Activated CD4-positive, alpha-beta T cell treated with anti-CD3 and anti-CD28 coated beads for 24 hours (primary cell): ENCODE data around the gene FAM131B.
"Not testable (repeated sequence)": the region's sequence is repeated elsewhere in the genome, so short reads cannot be mapped to it uniquely, and the experiment has no call there.

Experiments
- DNase-seq, 2 donors: peaks; one replicate each; pipeline ENCODE4 v3.0.0-alpha.2; 2020; ENCODE audit warnings: low read depth in 2 of 2

Gene FAM131B

DNA sequence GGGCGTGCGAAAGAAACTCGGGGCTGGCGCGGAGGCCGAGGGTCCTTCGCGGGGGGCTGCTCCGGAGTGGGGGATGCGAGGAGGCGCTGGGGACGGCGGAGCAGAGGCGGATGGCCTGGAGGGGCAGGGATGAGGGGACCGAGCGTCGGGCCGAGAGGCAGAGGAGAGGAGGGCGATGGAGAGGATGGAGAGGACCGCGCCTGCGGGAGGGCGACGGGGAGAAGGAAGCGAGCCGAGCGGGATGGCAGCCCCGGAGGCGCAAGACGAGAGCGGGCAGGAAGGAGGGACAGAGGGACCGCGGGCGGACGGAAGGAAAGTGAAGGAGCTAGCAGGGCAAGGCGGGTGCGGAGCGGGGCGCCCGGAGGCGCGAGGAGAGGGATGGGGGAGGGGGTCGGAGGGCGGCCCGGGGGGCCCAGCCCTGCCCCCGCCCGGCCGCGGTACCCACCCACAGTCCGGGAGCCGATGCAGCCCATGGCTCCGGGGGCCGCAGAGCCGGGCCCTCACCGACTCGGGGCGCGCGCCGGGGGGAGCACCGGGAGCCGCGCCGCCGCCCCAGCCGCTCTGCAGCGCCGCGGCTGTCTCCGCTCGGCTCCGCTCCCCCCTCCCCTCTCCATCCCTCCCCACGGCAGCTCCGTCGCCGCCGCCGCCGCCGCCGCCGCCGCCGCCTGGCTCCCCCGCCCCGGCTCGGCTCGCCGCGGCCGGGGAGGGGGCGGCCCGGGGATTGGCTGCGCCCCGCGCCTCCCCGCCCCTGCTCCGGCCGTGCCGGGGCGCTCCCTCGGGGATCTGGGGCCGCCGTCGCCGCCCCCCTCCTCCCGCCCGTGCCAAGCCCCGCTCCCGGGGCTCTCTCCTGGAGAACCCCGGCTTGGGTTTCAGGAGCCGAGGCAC is at the start of gene FAM131B:
FAM131B (minus strand) TSS at position 583 of the 885 bp plus-strand sequence; CDS start at position 473, 110 bp downstream.
- no peak for DNase-seq

DNA sequence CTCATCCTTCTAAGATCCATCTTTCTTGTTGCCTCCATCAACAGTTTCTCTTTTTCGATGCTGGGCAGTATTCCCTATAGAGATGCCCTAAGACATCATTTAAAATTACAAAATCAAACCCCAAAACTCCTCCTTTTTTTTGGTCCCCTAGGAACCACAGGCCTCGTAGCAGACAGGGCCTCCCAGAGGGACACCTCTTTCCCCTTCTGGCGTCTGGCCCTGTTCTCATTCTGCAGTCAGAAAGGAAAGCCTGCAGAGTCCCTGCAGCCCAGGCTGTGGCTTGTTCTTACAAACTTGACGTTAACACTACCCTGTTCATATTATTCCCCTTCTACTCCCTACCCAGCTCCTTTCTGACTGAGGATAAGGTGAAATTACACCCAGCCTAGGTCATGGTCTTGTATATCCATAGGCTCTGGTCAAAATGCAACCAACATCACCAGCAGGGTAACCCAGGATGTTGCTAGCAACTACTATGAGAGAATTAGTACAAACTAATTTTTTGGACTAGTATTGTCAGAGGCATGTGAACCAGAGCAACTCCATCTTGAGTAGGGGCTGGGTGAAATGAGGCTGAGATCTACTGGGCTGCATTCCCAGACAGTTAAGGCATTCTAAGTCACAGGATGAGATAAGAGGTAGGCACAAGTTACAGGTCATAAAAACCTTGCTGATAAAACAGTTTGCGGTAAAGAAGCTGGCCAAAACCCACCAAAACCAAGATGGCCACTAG is 49.6 kb upstream of the FAM131B start:
- no peak for DNase-seq

- no peak for DNase-seq
Observed at GRCh38 chr7:143410521-143411004, 48.0 kb upstream of the FAM131B start.

DNA sequence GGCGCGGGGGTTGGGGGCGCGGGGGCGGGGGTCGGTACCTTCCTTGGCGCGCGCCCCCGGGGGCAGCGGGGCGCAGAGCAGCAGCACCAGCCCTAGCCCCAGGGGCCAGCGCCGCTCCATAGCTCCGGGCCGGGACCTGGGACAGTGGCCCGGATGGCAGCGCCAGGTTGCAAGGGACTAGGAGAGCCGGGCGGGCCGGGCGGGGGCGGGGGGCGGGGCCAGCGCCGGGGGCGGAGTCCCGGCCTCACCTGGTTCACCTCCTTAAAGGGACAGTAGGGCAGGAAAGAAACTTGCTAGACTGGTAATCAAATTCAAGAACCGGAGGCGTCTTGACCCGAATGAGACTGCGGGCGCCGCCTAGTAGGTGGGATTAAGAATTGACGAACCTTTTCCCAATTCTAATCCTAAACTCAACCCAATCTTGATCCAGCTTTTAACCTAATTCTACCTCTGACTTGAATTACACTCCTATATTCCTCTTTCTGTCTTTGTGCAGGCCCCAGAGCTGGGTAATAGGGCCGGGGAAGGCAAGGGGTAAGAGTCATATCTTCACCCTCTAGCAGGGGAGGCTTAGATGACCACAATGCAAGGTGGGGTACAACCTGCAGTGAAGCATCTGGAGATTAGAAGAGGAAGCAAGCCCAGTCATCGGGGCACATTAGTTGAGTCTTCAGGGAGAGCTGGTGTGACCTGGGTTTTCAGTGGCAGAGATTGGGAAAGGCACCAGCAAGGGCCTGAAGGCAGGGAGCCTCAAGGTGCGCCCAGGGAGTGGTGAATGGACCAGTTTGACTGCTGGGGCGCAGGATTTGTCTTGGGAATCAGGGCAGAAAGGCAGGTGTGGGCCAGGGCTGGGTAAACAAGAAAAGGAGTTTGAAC is 46.4 kb upstream of the FAM131B start, which contains the start of gene EPHA1:
EPHA1 (minus strand) TSS at position 171 of the 876 bp plus-strand sequence; CDS start at position 120, 51 bp downstream.
- DNase-seq: peak in 1 of 2 donors; percentile 33

DNA sequence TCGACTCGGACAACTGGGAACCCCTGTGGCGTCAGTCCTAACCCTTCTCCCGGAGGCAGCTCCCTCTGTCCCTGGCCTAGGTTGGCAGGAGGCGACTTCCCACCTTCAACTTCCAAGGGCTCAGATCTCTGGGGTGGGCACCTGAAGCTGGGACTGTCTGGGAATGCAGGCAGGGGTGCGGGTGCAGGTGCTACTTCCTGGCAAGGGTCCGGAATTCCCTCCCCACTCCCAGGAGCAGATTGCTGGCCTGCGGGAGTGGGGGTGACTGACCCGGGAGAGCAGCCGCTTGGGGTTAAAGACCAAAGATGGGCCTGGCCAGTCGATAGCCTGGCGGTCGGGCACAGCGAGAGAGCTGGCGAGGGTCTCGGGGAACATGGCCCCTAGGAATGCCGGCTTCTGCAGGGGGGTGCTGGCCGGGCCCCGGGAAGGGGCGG is 45.8 kb upstream of the FAM131B start:
- DNase-seq: no peak

GRCh38 chr7:143407287-143408251 is 45.1 kb upstream of the FAM131B start:
- DNase-seq: no peak

DNA sequence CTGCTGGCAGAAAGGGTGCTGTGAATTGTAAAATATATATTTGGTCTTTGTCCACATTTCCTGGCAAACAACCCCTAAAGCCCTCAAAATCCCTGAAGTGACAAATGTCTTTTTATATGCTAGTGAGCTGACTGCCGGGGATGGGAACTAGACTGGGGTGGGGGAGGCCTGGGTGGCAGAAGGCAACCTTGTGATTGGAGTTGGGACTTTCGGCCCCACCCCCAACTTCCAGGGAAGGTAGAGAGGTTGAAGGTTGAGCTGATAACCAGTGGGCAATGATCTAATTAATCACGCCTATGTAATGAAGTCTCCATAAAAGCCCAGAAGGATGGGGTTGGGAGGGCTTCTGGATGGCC is 43.5 kb upstream of the FAM131B start:
- no peak for DNase-seq

DNA sequence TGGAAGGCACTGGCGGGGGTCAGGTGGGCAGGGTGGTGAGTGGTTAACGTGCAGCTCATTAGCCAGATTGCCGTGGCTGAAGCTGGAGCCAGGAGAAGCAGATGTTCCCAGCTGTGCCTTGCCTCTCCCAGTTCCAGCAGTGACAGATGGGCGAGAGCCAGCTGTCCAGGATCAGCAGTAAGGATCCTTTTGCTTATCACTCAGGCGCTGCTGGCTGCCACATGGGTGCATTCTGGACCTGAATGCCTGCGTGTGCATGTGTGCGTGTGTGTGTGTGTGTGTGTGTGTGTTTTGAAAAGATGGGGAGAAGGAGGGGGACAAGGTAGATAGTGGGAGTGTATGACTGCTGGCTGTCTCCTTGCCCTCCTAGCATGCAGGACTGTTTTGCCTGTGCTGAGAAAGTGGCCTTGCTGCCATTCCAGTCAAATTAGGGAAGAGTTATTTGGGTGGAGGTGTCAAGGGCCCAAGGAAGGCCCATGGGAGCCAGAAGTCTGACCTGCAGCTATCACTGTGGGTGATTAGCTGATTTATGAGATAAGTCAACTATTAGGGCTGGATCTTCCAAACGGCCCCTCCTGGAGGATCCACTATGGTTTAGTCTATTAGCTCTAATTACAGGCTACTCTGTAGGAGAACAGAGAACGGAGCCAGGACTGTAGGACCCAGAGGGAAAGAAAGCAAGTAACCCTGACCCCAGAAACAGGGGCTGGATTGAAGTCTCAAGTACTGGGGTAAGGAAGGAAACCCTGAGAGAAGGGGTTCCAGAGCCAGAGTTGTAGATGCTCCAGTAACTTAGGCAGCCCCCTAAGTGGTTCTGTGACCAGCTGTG is 42.9 kb upstream of the FAM131B start:
- DNase-seq: no peak

- not testable (repeated sequence) for DNase-seq
Observed at GRCh38 chr7:143402233-143402632, 39.7 kb upstream of the FAM131B start.

- DNase-seq: no peak
Observed at GRCh38 chr7:143401265-143401664, 38.8 kb upstream of the FAM131B start.

- DNase-seq: no peak
Observed at GRCh38 chr7:143399642-143400041, 37.1 kb upstream of the FAM131B start.

DNA sequence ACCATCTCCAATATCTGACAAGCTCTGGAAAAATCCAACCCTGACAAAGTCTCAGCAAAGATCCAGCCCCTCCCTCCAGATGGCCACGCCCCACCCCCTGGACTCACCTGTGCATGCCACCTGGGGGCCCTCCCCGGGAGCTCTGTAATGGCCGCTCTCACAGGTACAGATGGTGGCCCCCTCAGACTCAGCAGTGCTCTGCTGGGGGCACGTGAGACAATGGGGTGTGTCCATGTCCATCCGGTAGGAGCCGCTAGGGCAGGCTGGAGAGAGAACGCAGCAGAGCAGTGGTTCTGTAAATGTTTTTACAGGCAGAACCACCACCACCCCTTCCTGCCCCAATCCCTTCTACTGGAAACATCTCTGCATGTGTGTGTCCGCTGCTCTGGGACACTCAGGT is 36.6 kb upstream of the FAM131B start:
- no peak for DNase-seq

DNA sequence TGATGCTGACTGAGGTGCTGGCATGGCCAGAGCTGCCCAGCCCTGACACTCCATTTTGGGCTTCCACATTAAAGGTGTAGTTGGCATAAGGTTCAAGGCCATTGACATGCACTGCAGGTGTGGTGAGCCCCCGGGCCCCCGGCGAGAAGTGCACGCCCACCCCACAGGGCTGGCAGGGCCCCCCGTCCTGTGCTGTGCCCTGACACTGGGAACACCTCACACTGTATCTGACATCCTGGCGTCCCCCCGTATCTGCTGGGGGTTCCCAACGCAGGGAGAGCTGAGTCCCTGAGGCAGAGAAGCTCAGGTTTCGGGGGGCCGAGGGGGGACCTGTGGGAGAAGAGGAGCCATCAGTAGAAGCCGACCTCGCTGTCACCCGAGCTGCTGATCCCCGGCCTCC is 36.1 kb upstream of the FAM131B start:
- no peak for DNase-seq

- no peak for DNase-seq
Observed at GRCh38 chr7:143397710-143398530, 35.4 kb upstream of the FAM131B start.

DNA sequence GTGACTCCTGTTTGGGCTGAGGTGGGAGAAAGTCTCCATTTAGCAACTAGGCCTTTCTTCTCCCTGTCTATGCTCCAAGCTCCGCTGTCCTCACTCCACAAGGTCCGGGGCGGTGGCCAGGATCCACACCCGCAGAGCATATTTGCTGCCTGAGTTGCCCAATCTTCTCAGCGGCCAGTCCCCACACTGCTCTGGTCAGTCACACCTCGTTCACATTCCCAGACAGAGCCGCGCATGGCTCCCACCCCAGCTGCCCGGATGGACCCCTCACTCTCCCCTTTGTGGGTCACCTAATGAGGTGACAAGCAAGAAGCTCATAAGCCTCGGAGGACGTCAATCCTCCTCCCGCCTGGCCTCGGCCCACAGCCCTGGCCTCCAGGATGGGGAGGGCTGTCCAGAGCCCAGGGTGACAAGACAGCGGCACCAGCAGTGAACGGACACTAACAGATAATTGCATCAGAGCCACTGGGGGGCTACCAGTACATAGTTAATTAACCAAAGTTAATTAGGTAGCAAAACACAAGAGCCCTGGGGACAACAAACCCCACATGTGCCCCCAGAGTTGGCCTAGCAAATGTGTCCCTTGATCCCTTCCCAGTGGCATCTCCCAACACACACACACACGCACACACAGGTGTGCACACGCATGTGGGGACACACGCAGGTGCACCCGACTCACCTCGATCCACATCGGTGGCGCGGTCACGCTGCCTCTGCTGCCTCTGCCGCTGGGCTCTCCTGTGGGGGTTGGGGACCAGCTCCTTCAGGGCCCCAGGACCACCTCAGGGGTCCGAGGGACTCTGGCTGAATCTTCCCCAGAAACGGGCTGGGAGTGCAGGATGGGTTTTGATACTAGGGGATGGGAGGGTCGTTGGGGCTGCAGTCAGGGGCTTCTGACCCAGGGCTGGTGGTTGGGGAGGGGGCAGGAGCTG is 34.4 kb upstream of the FAM131B start:
- no peak for DNase-seq

DNA sequence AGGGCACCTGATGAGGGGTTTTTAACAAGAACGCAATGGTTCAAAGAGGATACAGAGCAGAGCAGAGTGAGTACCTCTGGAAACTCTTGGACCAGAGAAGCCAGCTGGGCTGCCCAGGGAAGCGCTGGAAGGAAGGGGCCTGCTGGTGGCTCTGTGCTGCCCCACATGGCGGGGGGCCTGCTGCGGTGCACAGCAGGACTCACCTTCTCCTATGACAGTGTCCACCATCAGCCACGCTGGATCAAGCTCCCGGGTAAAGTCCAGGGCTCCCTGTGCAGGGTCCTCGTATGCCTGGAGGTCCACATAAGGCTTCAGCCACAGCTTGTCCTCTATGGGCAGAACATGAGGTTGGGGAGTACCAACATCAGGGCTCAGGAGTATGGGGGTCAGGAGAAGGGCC is 33.7 kb upstream of the FAM131B start:
- DNase-seq: no peak
